B cell (primary cell): ENCODE data around the gene RAPGEF5. TPM values are rescaled to one million over a fixed set of nuclear protein-coding genes. Genes with fewer than 3 reads are reported as not detected.

Source experiments
- ATAC-seq: fragments of 200-7000 bp; cut with Tn5 transposase; one replicate; pipeline ENCODE4 v1.10.0; 2021; ENCODE audit warnings: low read depth, mild to moderate bottlenecking, moderate number of reproducible peaks, moderate library complexity
- CTCF ChIA-PET: fragments of 350-600 bp; sonication (Branson Sonifier 250); formaldehyde crosslinking; loops from one replicate; lab custom pipeline; 2021; ENCODE audit warnings: antibody characterized with exemption, inconsistent platforms; lab: Charles Lee
- POLR2A ChIA-PET: fragments of 350-600 bp; sonication (Branson Sonifier 250); formaldehyde crosslinking; loops from one replicate; lab custom pipeline; 2021; ENCODE audit warnings: antibody characterized with exemption; lab: Charles Lee
- DNase-seq: peaks from one replicate; pipeline ENCODE4 v3.0.0; 2013
- H2AFZ ChIP-seq: 2 replicates; pipeline ENCODE4 v1.6.1; 2012; ENCODE audit warnings: mild to moderate bottlenecking, low read depth, low read length; ENCODE audit not compliant: insufficient read depth, poor library complexity, severe bottlenecking
- H3K27ac ChIP-seq, 2 donors: 1 replicate in 1 of 2; 2 replicates in 1 of 2; pipeline ENCODE4 v1.5.1; 2012 to 2013; ENCODE audit warnings: low read length in 2 of 2, mild to moderate bottlenecking in 2 of 2, moderate library complexity in 1 of 2
- H3K27me3 ChIP-seq, 4 experiments: fragments of 200-600 bp in 1 of 4; sonication (generic) in 1 of 4; replicated peaks in 1 of 4; 1 replicate in 2 of 4; 2 replicates in 2 of 4; pipeline versions ENCODE4 v1.6.1 to v1.7.0; 2013 to 2016; ENCODE audit warnings: low read length in 3 of 4, mild to moderate bottlenecking in 2 of 4, mixed read lengths in 1 of 4, moderate library complexity in 1 of 4; ENCODE audit not compliant: insufficient read depth in 4 of 4, control insufficient read depth in 3 of 4; ENCODE audit errors: control extremely low read depth in 1 of 4
- H3K36me3 ChIP-seq, 2 experiments: replicated peaks in 1 of 2; 1 replicate in 1 of 2; 2 replicates in 1 of 2; pipeline versions ENCODE4 v1.6.1 to v1.7.1; 2013; ENCODE audit warnings: low read length in 1 of 2; ENCODE audit not compliant: insufficient read depth in 2 of 2, control insufficient read depth in 1 of 2; ENCODE audit errors: control extremely low read depth in 1 of 2, extremely low read depth in 1 of 2
- H3K4me1 ChIP-seq, 2 donors: fragments of 200-600 bp in 1 of 2; sonication (generic) in 1 of 2; 1 replicate in 1 of 2; 2 replicates in 1 of 2; pipeline versions ENCODE4 v1.5.1 to v1.6.1; 2013 to 2017; ENCODE audit warnings: low read length in 2 of 2; ENCODE audit not compliant: control insufficient read depth in 2 of 2, insufficient read depth in 2 of 2
- H3K4me2 ChIP-seq: replicated peaks from 2 replicates; pipeline ENCODE3; 2012; ENCODE audit warnings: mild to moderate bottlenecking, low read depth, low read length; ENCODE audit not compliant: poor library complexity, severe bottlenecking
- H3K4me3 ChIP-seq, 5 experiments: fragments of 200-600 bp in 1 of 5; sonication (generic) in 1 of 5; 1 replicate in 3 of 5; 2 replicates in 2 of 5; pipeline versions ENCODE4 v1.5.1 to v1.7.0; 2011 to 2016; ENCODE audit warnings: low read length in 4 of 5, mild to moderate bottlenecking in 4 of 5, low read depth in 2 of 5, control low read depth in 1 of 5, moderate library complexity in 1 of 5; ENCODE audit not compliant: insufficient read depth in 1 of 5; ENCODE audit errors: control extremely low read depth in 1 of 5, extremely low read depth in 1 of 5
- H3K79me2 ChIP-seq: fragments of 200-600 bp; sonication (generic); one replicate; pipeline ENCODE4 v1.6.0; 2016; ENCODE audit warnings: low read length; ENCODE audit not compliant: control insufficient read depth, insufficient read depth
- H3K9ac ChIP-seq: fragments of 200-600 bp; sonication (generic); 2 replicates; pipeline ENCODE4 v1.6.1; 2017; ENCODE audit warnings: mild to moderate bottlenecking, low read length, moderate library complexity
- H3K9me3 ChIP-seq, 3 donors: one replicate each; pipeline versions ENCODE4 v1.6.1 to v1.7.1; 2013; ENCODE audit warnings: low read length in 2 of 3; ENCODE audit not compliant: control insufficient read depth in 2 of 3, insufficient read depth in 1 of 3; ENCODE audit errors: control extremely low read depth in 1 of 3
- H4K20me1 ChIP-seq: 2 replicates; pipeline ENCODE4 v1.6.0; 2012; ENCODE audit warnings: mild to moderate bottlenecking, low read length; ENCODE audit not compliant: insufficient read depth, control insufficient read depth, poor library complexity, severe bottlenecking
- H3K27ac Mint-ChIP-seq: one replicate; pipeline ENCODE4 v1.8.0; 2021; ENCODE audit warnings: mixed read lengths
- H3K27me3 Mint-ChIP-seq: one replicate; pipeline ENCODE4 v1.8.0; 2021; ENCODE audit warnings: mixed read lengths
- H3K4me1 Mint-ChIP-seq: one replicate; pipeline ENCODE4 v1.8.0; 2021; ENCODE audit warnings: mixed read lengths
- H3K4me3 Mint-ChIP-seq: one replicate; pipeline ENCODE4 v1.8.0; 2021; ENCODE audit warnings: mixed read lengths
- H3K9me3 Mint-ChIP-seq: one replicate; pipeline ENCODE4 v1.8.0; 2022; ENCODE audit warnings: mixed read lengths; ENCODE audit not compliant: insufficient read depth
- EZH2 ChIP-seq: IDR thresholded peaks from 2 replicates; pipeline ENCODE4 v1.6.1; 2012; ENCODE audit warnings: borderline replicate concordance, low read depth, mild to moderate bottlenecking, moderate library complexity, low read length; ENCODE audit not compliant: insufficient read depth, poor library complexity, severe bottlenecking
- WGBS: methylation state at CpG from one replicate; pipeline ENCODE4 v1.1.5; 2013; ENCODE audit warnings: missing lambda C conversion rate; ENCODE audit not compliant: insufficient coverage; 5-methylcytosine and 5-hydroxymethylcytosine counted together
- intact Hi-C: fragments of 100-400 bp; cut with micrococcal nuclease; formaldehyde crosslinking; loops from one replicate; pipeline ENCODE4 v1.10.0; 2022
- polyA plus RNA-seq: library from polyadenylated mRNA; depleted of rRNA; stranded (reverse); fragments of >200 nt; gene quantifications from 2 replicates; pipeline ENCODE4 v1.2.3, GENCODE V29; 2012
- total RNA-seq, 2 donors: library from RNA; stranded (reverse); fragments of 120-200 nt in 1 of 2; gene quantifications; 1 replicate in 1 of 2; 2 replicates in 1 of 2; pipeline versions ENCODE4 v1.2.3 to v1.2.4, GENCODE V29; 2013 to 2022
- TF ChIP-seq, protein P1 (sequence below): fragments of 200-600 bp; IDR thresholded peaks from one replicate; pipeline ENCODE4 v1.8.0; 2022; ENCODE audit warnings: antibody characterized with exemption, mild to moderate bottlenecking

Gene RAPGEF5
- total and polyA plus RNA-seq, 2 donors (not counting 1 experiment from before 2014, with no cell fraction given) = 1.5 to 37.6 TPM

DNA sequence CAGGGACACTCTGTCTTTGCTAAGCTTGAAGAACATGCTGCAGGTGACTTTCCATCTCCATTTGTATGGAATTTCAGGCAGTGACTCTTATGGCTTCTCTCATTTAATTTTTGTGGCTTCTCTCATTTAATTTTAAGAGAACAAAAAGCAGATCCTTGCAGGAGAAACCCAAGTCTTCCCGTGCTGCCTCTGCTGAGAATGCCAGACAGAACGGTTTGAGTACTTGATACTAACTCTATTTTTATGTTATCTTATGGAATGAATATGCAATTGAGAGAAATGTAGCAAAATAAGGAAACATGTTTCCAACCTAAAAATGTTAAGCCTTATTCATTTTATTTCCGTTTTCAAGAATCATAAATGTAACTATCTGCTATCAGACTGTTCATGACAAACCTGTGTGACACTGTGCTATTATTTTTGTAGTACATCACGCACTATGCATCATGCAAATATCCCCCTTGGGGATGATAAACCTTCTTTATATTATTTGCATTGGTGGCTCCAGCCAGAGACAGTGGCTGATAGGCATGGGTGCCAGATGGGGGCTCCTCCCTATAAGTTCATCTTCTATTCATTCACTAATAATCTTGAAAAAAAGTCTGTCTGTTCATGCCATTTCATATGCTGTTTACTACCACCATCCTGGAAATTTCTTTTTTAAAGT is 6.9 kb upstream of the RAPGEF5 start:
- Mint-ChIP-seq H3K4me3 (no peak overlapping the region), H3K27ac (no peak overlapping the region), H3K9me3 (no peaks in the 10 kb centered on the region), H3K4me1 (peaks cover 16% of the 10 kb centered on the region), H3K27me3 (no peaks in the 10 kb centered on the region)
- Histone ChIP-seq H3K4me1 (no peaks in the 10 kb centered on the region), H3K36me3 (no peaks in the 10 kb centered on the region), H3K27me3 (no peaks in the 10 kb centered on the region), H3K9me3 (no peaks in the 10 kb centered on the region), H3K9ac (no peak overlapping the region), H3K27ac (no peak overlapping the region), H3K79me2 (no peaks in the 10 kb centered on the region), H3K4me3 (no peak overlapping the region), H3K4me2 (no peak overlapping the region), H4K20me1 (no peaks in the 10 kb centered on the region), H2AFZ (no peak overlapping the region)
- DNase-seq (no peak), ATAC-seq (peak; percentile 17)
- CTCF ChIA-PET = interaction anchor here (0.7 kb wide), 1 partner anchor 19 kb away, joined by 6 read pairs; no protein-coding TSS in a partner anchor
- no peak for TF ChIP-seq EZH2
- TF ChIP-seq, protein P1, sequence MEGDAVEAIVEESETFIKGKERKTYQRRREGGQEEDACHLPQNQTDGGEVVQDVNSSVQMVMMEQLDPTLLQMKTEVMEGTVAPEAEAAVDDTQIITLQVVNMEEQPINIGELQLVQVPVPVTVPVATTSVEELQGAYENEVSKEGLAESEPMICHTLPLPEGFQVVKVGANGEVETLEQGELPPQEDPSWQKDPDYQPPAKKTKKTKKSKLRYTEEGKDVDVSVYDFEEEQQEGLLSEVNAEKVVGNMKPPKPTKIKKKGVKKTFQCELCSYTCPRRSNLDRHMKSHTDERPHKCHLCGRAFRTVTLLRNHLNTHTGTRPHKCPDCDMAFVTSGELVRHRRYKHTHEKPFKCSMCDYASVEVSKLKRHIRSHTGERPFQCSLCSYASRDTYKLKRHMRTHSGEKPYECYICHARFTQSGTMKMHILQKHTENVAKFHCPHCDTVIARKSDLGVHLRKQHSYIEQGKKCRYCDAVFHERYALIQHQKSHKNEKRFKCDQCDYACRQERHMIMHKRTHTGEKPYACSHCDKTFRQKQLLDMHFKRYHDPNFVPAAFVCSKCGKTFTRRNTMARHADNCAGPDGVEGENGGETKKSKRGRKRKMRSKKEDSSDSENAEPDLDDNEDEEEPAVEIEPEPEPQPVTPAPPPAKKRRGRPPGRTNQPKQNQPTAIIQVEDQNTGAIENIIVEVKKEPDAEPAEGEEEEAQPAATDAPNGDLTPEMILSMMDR = no peak
- POLR2A ChIA-PET = no interaction called here
- intact Hi-C loops = no loop called here
- WGBS = no CpG with 5 or more reads among the region's 4 CpGs

DNA sequence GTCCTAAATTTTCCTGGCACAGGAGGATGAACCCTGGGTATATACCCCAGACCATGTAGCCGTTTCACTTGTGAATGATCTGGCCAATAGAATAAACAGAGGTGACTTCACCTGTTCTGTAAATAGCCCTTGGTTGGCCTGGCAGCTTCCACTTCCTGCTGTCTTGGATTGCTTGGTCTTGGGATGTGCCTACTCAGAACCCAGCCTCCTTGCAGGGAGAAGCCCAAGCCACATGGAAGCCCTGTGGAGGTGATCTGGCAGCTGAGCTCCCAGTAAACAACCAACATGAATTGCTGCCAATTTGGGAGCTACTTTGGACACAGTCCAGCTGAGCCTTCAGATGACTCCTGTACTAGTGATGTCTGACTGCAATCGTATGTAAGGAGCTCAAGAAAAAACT is 4.8 kb upstream of the RAPGEF5 start:
- POLR2A ChIA-PET = no interaction called here
- H3K4me3 Mint-ChIP-seq = no peak overlapping the region
- no peak for ATAC-seq

More for the DNA sequence above, 4.8 kb upstream of the RAPGEF5 start:
- Histone ChIP-seq H3K36me3 (no peaks in the 10 kb centered on the region), H3K27me3 (no peaks in the 10 kb centered on the region), H3K27ac (no peak overlapping the region), H3K9ac (no peak overlapping the region), H3K9me3 (no peaks in the 10 kb centered on the region), H3K4me2 (no peak overlapping the region), H3K4me1 (peaks cover 3 to 5% of the 10 kb centered on the region in 2 donors), H4K20me1 (no peaks in the 10 kb centered on the region), H2AFZ (no peak overlapping the region), H3K4me3 (no peak overlapping the region), H3K79me2 (no peaks in the 10 kb centered on the region)
- peaks cover 5% of the 10 kb centered on the region for H3K27me3 Mint-ChIP-seq
- intact Hi-C loops = no loop called here
- CTCF ChIA-PET = no interaction called here
- WGBS = 78% methylated on average over 1 of the region's 2 CpGs
- no peak for DNase-seq
- no peaks in the 10 kb centered on the region for H3K9me3 Mint-ChIP-seq
- H3K27ac Mint-ChIP-seq = no peak overlapping the region
- TF ChIP-seq EZH2 = no peak
- TF ChIP-seq, protein P1 = no peak
- peaks cover 21% of the 10 kb centered on the region for H3K4me1 Mint-ChIP-seq
